Pancreas (tissue), 10 donors: ENCODE results near the gene TRIM50. TPM values are rescaled to one million over a fixed set of nuclear protein-coding genes. Genes with fewer than 3 reads are reported as not detected.
"Not testable (repeated sequence)": the region's sequence is repeated elsewhere in the genome, so short reads cannot be mapped to it uniquely, and the experiment has no call there.

Experiments used
- ATAC-seq, 4 donors: fragments of 200-7000 bp; cut with Tn5 transposase; one replicate each; pipeline versions ENCODE4 v1.8.0 to v1.9.1; 2020; ENCODE audit warnings: mild to moderate bottlenecking in 4 of 4, moderate library complexity in 4 of 4
- DNase-seq, 6 donors: peaks; one replicate each; pipeline ENCODE4 v3.0.0-alpha.2; 2020
- FAIRE-seq: peaks from 2 replicates; lab custom pipeline; 2012; peaks lifted over from hg19 to GRCh38; lab: Jason Lieb, UNC
- H3K27ac ChIP-seq, 4 donors: fragments of 200-600 bp; sonication (generic); 1 replicate in 3 of 4; 2 replicates in 1 of 4; pipeline versions ENCODE4 v1.5.0 to v1.8.0; 2020
- H3K27me3 ChIP-seq, 4 donors: fragments of 200-600 bp; one replicate each; pipeline ENCODE4 v1.8.0; 2021
- H3K36me3 ChIP-seq, 3 donors: fragments of 200-600 bp; sonication (generic) in 1 of 3; one replicate each; pipeline versions ENCODE4 v1.5.0 to v1.8.0; 2020 to 2021
- H3K4me1 ChIP-seq, 3 donors: fragments of 200-600 bp; one replicate each; pipeline ENCODE4 v1.8.0; 2021
- H3K4me3 ChIP-seq, 4 donors: fragments of 200-600 bp; sonication (generic) in 2 of 4; one replicate each; pipeline versions ENCODE4 v1.5.0 to v1.8.0; 2020 to 2021
- H3K9me3 ChIP-seq, 4 donors: fragments of 200-600 bp; one replicate each; pipeline ENCODE4 v1.8.0; 2021
- CTCF ChIP-seq, 4 donors: fragments of 200-600 bp; sonication (generic) in 3 of 4; IDR thresholded peaks; one replicate each; pipeline versions ENCODE4 v1.5.0 to v1.8.0; 2021; ENCODE audit warnings: antibody characterized with exemption in 4 of 4
- WGBS, 2 donors: extraction: QIAGEN DNeasy Blood & Tissue Kit; methylation state at CpG; one replicate each; pipeline ENCODE4 v1.1.7; 2013; 5-methylcytosine and 5-hydroxymethylcytosine counted together
- intact Hi-C, 3 donors: fragments of 100-400 bp; cut with DNase I; formaldehyde crosslinking; loops; one replicate each; pipeline versions ENCODE4 v1.11.1 to v1.14.2; 2022
- polyA plus RNA-seq, 2 donors: library from polyadenylated mRNA; stranded (reverse); fragments of 200-250 nt; gene quantifications; one replicate each; pipeline ENCODE4 v1.2.3, GENCODE V29; 2013
- total RNA-seq, 6 donors: library from RNA; stranded (reverse); fragmentation: NEBNext Ultra II Directional in 4 of 6; extraction: Animal tissue kit (Norgen Biotek cat#: 25700) in 4 of 6; gene quantifications; one replicate each; pipeline versions ENCODE4 v1.2.1 to v1.2.4, GENCODE V29; 2021 to 2023
- donor health status: healthy with polysubstance abuse.
- donor health status: DM: no; HTN: no; CAD: no; lungs with moderate emphysema.
- donor health status: DM: no; HTN: no; CAD: no.
- donor health status: control.
- donor health status: control.
- donor health status: Bipolar disorder and iron deficiency.
- donor health status: DM: yes; HTN: yes; CAD: no.
- donor health status: DM: no; HTN: no; CAD: no.
- donor health status: DM: no; HTN: no; CAD: no.
- donor health status: DM: yes; HTN: yes; CAD: no.

Gene TRIM50
- total and polyA plus RNA-seq, 8 donors, result 5.5 to 35.9 (median 16.9) TPM

- Histone ChIP-seq H3K4me3 (no peak overlapping the region), H3K27me3 (no peaks in the 10 kb centered on the region), H3K36me3 (no peaks in the 10 kb centered on the region), H3K27ac (no peak overlapping the region), H3K9me3 (no peaks in the 10 kb centered on the region), H3K4me1 (no peaks in the 10 kb centered on the region)
- TF ChIP-seq CTCF (IDR thresholded peaks at IDR 0.05), result no peak
- intact Hi-C loops, result no loop called here
- no peak for DNase-seq
- WGBS, 2 donors, result 89 to 98% methylated on average over 5 of the region's 5 CpGs
- no peak for ATAC-seq
- no peak for FAIRE-seq
Measured at GRCh38 chr7:73314271-73314670, 13.6 kb downstream of the TRIM50 start.

- ATAC-seq (no peak), FAIRE-seq (no peak), DNase-seq (no peak)
- Histone ChIP-seq H3K9me3 (no peaks in the 10 kb centered on the region), H3K27me3 (no peaks in the 10 kb centered on the region), H3K36me3 (no peaks in the 10 kb centered on the region), H3K4me1 (peaks cover 0 to 5% (median 0%) of the 10 kb centered on the region in 3 donors), H3K4me3 (no peak overlapping the region), H3K27ac (no peak overlapping the region)
- WGBS, 2 donors, result 63 to 78% methylated on average over 4 of the region's 4 CpGs
- no peak for TF ChIP-seq CTCF (IDR thresholded peaks at IDR 0.05)
- intact Hi-C loops, result no loop called here
Measured at GRCh38 chr7:73313521-73313906, 14.4 kb downstream of the TRIM50 start.

- DNase-seq (peak in 1 of 6 donors; percentile 76), ATAC-seq (no peak), FAIRE-seq (no peak)
- 93 to 94% methylated on average over 48 of the region's 48 CpGs for WGBS, 2 donors
- TF ChIP-seq CTCF (IDR thresholded peaks at IDR 0.05), result no peak
- no peaks in the 10 kb centered on the region for H3K27me3 ChIP-seq
- intact Hi-C loops, result no loop called here
- no peaks in the 10 kb centered on the region for H3K36me3 ChIP-seq
- H3K4me1 ChIP-seq, result peaks cover 0 to 5% (median 0%) of the 10 kb centered on the region in 3 donors
- H3K9me3 ChIP-seq, result no peaks in the 10 kb centered on the region
- no peak overlapping the region for H3K27ac ChIP-seq
- H3K4me3 ChIP-seq, result no peak overlapping the region
Measured at GRCh38 chr7:73312831-73313520, 14.9 kb downstream of the TRIM50 start.

- H3K4me3 ChIP-seq, intact Hi-C loops, H3K27ac ChIP-seq, H3K36me3 ChIP-seq, H3K27me3 ChIP-seq, H3K4me1 ChIP-seq, H3K9me3 ChIP-seq, FAIRE-seq, DNase-seq, ATAC-seq: not testable (repeated sequence)
- 89 to 91% methylated on average over 5 to 7 of the region's 7 CpGs for WGBS, 2 donors
Measured at GRCh38 chr7:73311421-73311820, 16.5 kb downstream of the TRIM50 start.

- intact Hi-C loops, result no loop called here
- Histone ChIP-seq H3K4me3 (peak within 1 kb of the TSS; percentile 58 to 77 (median 72)), H3K9me3 (no peaks in the 10 kb centered on the region), H3K4me1 (peaks cover 0 to 5% (median 0%) of the 10 kb centered on the region in 3 donors), H3K27ac (peak within 1 kb of the TSS; percentile 48 to 70 (median 60)), H3K36me3 (peaks cover 4 to 8% (median 4%) of the 10 kb centered on the region in 3 donors), H3K27me3 (no peaks in the 10 kb centered on the region)
- FAIRE-seq (no peak), DNase-seq (peak; percentile 87 to 97 (median 93)), ATAC-seq (peak; percentile 98 to 99 (median 98))
- 8% methylated on average over 40 of the region's 40 CpGs for WGBS, 2 donors
- TF ChIP-seq CTCF (IDR thresholded peaks at IDR 0.05), result no peak
Measured at GRCh38 chr7:73308665-73309214, 19.1 kb downstream of the TRIM50 start, which contains the start of gene NSUN5. Gene NSUN5, minus strand, starts transcription at chr7:73308826. Its CDS starts 36 bp downstream, at chr7:73308790.
